ENCODE measurements around the gene GOSR2.

- no peak for TF ChIP-seq CEBPB (IDR thresholded peaks at IDR 0.05; ENCODE audit: low read depth)
- TF ChIP-seq POLR2AphosphoS5 (IDR thresholded peaks at IDR 0.05; ENCODE audit: low read depth, low read length), result no peak
Observed at GRCh38 chr17:46958041-46958591, 35.2 kb downstream of the GOSR2 start.

All from HCT116 (cell line).